HG02571 (cell line): Measurements from ENCODE around the gene STK4.

Experiments
- ATAC-seq: cut with Tn5 transposase; IDR thresholded peaks from one replicate; pipeline ENCODE4 v1.9.1; 2021; ENCODE audit warnings: mild to moderate bottlenecking, moderate library complexity; ENCODE audit not compliant: unreplicated experiment

Gene STK4

DNA sequence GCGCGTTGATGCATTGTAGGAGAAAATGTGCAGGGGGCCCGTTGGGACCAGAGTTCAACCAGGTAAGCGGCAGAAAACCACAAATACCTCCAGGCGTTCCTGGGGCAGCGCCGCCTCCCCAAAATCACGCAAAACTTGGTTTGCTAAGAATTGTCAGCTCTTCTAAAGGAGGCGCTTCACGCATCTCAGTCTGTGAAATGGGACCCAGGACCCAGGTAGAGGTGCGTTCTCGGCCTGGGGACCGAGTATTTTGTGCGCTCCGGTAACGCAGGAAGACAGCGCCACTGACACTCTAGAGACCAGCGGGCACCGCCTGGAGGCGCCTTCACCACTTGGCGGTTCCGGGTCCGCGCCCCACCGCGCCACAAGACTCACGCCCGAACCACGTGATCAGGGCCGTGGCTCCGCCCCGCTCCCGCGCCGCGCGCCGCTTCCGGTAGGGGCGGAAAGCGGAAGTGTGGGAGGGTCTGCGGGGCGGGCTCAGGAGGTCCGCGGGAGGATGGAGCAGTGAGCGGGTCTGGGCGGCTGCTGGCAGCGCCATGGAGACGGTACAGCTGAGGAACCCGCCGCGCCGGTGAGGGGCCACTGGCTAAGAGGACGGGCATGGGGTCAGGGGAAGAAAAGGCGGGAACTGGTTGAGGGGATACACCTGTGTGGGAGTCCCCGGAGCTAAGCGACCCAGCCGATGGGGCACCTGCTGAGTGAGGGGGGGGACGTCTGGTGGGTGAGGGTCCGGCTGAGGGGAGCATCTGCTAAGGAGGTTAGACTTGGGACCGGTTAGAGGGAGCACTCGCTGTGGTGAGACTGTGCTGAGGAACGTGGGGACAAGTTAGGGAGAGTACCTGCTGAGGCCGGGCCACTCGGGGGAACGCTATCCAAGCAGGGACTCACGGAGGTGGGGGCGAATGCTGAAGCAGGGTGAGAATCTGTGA is at the start of gene STK4:
TSS of gene STK4 (plus strand) at position 483 of the 932 bp plus-strand sequence. CDS start at position 540, 57 bp downstream.
- peak; percentile 66 for ATAC-seq

GRCh38 chr20:44916586-44916985 is 49.7 kb upstream of the STK4 start:
- no peak for ATAC-seq

DNA sequence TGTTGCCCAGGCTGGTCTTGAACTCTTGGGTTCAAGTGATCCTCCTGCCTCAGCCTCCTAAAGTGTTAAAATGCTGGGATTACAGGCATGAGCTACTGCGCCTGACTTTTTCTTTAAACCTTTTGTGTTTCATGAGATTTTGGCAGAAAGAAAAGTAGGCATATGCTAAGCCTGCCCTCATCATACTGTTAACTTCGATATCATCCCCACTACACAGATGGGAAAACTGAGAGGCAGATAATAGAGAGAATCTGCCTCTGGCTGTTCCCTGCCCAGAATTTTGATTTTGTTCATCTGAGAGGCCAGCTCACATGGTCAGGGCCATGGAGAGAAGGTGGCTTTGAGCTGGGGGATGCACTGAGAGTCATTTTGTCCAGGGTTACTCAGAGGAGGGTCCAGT is 48.9 kb upstream of the STK4 start:
- ATAC-seq = no peak

DNA sequence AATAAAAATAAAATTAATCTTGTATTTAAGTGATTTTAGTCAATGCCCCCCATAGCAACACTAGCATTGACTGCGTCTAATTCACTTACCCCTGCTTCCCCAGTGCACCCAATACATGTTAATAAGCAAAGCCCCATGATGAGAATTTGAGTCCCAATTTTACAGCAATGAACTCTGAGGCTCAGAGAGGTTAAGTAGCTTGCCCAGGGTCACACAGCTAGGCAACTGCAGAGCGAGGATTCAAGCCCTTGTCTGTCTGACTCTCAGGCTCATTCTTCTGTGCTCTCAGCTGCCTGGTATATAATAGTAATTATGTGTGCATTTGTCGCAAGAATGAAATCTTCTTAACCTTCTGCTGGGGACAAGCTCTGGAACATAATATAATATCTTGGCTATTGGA is 48.0 kb upstream of the STK4 start:
- ATAC-seq = no peak

- no peak for ATAC-seq
Measured at GRCh38 chr20:44918761-44919160, 47.6 kb upstream of the STK4 start.

- no peak for ATAC-seq
Measured at GRCh38 chr20:44921447-44921846, 44.9 kb upstream of the STK4 start.

- ATAC-seq = no peak
Measured at GRCh38 chr20:44924541-44924940, 41.8 kb upstream of the STK4 start.

DNA sequence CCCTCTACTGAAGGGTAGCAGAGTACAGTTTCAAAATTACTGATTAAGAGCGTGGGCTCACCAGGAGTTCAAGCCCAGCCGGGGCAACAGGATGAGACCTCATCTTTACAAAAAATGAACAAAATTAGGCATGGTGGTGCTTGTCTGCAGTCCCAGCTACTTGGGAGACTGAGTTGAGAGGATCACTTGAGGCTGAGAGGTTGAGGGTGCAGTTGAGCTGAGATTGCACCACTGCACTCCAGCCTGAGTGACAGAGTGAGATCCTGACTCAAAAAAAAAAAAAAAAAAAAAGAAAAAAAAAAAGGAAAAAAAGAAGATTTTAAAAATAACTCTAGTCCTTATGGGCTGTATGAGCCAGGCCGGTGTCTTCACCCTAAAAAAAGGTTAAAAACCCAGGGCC is 37.7 kb upstream of the STK4 start:
- ATAC-seq = no peak

- ATAC-seq = no peak
Measured at GRCh38 chr20:44930517-44931168, 35.7 kb upstream of the STK4 start.

- no peak for ATAC-seq
Measured at GRCh38 chr20:44931911-44932310, 34.4 kb upstream of the STK4 start.

DNA sequence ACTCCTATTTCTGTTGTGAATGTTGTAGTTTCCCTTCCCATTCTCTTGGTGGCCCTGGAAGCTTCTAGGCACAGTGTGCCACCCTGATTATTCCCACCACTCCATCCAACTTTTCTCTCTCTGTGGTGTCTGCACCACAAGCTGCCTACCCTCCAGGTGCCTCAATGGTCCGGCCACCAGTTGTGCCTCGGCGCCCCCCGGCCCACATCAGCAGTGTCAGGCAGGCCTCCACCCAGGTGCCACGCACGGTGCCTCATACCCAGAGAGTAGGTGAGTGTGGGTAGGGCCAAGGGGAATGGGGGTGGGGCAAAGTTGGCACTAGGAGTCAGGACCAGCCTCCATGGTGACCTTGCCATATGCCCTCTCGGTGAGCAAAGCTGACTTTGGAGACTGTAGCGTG is 33.4 kb upstream of the STK4 start:
- no peak for ATAC-seq

DNA sequence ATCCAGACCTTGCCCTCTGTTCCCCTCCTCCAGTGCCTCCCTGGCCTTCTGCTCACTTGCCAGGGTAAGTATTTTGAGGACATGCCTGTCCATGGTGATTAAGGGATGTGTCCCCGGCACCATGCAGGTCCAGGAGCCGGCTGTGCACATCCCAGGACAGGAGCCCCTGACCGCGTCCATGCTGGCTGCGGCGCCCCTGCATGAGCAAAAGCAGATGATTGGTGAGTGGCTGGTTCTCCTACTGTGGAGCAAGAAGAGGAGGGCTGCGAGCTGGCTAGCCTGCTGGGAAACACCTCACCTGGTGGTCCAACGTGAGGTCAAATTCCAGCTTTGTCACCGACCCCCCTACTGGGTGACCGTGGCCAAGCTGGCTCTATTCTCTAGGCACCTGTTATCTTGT is 29.8 kb upstream of the STK4 start:
- no peak for ATAC-seq

DNA sequence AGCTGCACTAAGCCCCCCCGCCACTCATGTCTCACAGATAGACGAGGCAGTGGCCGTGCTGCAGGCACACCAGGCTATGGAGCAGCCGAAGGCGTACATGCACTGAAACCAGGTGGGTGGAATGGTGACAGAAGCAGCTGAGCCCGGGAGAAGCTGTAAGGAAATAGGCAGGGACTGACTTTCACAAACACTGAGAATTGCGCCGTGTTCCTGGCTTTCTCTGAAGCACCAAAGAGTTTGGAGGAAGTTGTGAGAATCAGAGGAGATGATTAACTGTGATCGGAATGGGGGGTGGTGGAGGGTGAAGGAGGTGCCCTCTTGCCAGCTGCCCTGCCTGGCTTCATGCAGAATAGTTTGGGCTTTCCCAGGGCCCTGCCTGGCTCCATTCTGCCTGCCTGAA is 27.7 kb upstream of the STK4 start:
- no peak for ATAC-seq

GRCh38 chr20:44941120-44941691 is 25.1 kb upstream of the STK4 start:
- no peak for ATAC-seq

- no peak for ATAC-seq
Measured at GRCh38 chr20:44942264-44942973, 23.9 kb upstream of the STK4 start.

DNA sequence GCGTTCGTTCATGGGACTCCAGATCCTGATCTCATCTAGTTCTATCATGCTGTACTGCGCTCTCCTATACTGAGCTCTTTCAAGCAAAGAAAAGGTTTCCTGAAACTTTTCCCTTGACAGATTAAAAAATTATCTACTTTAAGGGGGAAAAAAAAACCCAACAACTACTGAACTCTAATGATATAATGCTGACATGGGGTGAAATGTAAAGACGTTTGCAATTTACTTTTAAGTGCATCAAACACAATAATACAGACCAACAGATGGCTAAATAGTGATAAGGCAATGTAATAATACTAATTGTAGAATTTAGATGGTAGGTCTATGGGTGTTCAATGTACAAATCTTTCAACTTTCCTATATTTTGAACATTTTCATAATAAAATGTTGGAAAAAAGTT is 22.5 kb upstream of the STK4 start:
- ATAC-seq = no peak

GRCh38 chr20:44945261-44945660 is 21.1 kb upstream of the STK4 start:
- ATAC-seq = no peak

GRCh38 chr20:44946271-44946852 is 19.9 kb upstream of the STK4 start:
- ATAC-seq = no peak

DNA sequence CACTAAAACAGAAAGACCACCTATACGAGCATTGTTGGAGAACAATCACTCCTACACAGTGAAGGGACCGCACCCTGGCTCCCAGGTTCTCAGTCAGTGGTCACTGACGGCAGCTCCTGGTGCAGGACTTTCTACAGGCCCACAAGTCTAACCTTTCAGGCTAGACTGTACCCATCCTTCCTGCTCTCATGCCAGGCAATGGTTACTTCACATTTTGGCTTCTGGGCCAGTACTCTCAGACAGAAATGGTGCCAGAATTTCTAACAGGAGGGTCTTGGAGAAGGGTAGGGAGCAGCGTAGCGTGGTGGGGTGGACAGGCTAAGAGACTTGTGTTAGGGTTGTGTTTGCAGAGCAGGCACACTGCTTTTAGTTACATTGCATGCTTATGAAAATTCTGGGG is 18.2 kb upstream of the STK4 start:
- no peak for ATAC-seq

DNA sequence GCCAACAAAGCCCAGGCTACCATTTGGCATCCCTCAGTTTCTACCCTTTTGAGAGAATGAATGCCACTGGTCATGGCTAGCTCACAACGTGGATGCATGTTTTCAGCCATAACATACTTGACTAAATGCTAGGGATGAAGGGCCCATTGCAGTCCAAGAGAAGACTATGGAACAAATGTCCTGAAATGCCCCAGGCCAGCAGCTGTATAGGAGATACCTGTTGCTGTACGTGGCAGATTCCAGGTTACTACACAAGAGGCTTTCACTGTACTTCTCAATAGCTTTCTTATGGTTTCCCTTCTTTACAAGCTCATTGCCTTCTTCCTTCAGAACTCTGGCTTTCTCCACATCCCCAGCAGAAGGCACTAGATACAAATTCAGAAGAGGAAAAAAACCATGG is 17.8 kb upstream of the STK4 start:
- ATAC-seq = no peak

GRCh38 chr20:44950368-44950767 is 15.9 kb upstream of the STK4 start:
- no peak for ATAC-seq
